HCT116 (cell line): ENCODE data around the gene L1CAM.

Experiments used
- CBX3 ChIP-seq: IDR thresholded peaks from 2 replicates; pipeline ENCODE4 v1.6.1; 2012; ENCODE audit warnings: low read depth
- EZH2 ChIP-seq: fragments of 200-600 bp; sonication (generic); IDR thresholded peaks from 2 replicates; pipeline ENCODE4 v1.6.1; 2017; ENCODE audit warnings: antibody characterized with exemption, mixed run types
- JUND ChIP-seq: IDR thresholded peaks from 2 replicates; pipeline ENCODE4 v1.6.1; 2012
- POLR2A ChIP-seq: IDR thresholded peaks from 2 replicates; pipeline ENCODE4 v1.7.0; 2011; ENCODE audit warnings: borderline replicate concordance; ENCODE audit not compliant: insufficient read depth, insufficient read length; ENCODE audit errors: extremely low read depth
- POLR2AphosphoS5 ChIP-seq: IDR thresholded peaks from 2 replicates; pipeline ENCODE4 v1.6.1; 2011; ENCODE audit warnings: mild to moderate bottlenecking, low read depth, low read length, moderate library complexity
- SIN3A ChIP-seq: IDR thresholded peaks from 2 replicates; pipeline ENCODE4 v1.6.1; 2012; ENCODE audit warnings: low read depth
- SP1 ChIP-seq: IDR thresholded peaks from 2 replicates; pipeline ENCODE4 v1.6.1; 2012; ENCODE audit warnings: low read depth
- TCF7L2 ChIP-seq: IDR thresholded peaks from 2 replicates; pipeline ENCODE4 v1.7.0; 2011; ENCODE audit warnings: borderline replicate concordance, inconsistent platforms; ENCODE audit not compliant: insufficient read depth, insufficient read length; ENCODE audit errors: extremely low read depth
- YY1 ChIP-seq: IDR thresholded peaks from 2 replicates; pipeline ENCODE4 v1.6.1; 2011; ENCODE audit warnings: low read length, low read depth, moderate library complexity, mild to moderate bottlenecking; ENCODE audit not compliant: insufficient replicate concordance; ENCODE audit errors: extremely low read depth
- ZFX ChIP-seq: fragments of 450-650 bp; IDR thresholded peaks from 2 replicates; pipeline ENCODE4 v1.6.1; 2017
- TF ChIP-seq, protein P1 (sequence below), 3 experiments: fragments of 200-600 bp in 1 of 3; sonication (generic) in 1 of 3; IDR thresholded peaks in 2 of 3; conservative IDR thresholded peaks in 1 of 3; 2 replicates each; pipeline ENCODE4 v1.5.1; 2012 to 2017; ENCODE audit warnings: low read depth in 2 of 3, low read length in 2 of 3, antibody characterized with exemption in 1 of 3, borderline replicate concordance in 1 of 3, control low read depth in 1 of 3, mild to moderate bottlenecking in 1 of 3, mixed read lengths in 1 of 3, mixed run types in 1 of 3, moderate library complexity in 1 of 3; ENCODE audit not compliant: insufficient read depth in 1 of 3
- TF ChIP-seq, protein P2 (sequence below): IDR thresholded peaks from 2 replicates; pipeline ENCODE4 v1.6.1; 2012; ENCODE audit warnings: low read depth
- TF ChIP-seq, protein P3 (sequence below): IDR thresholded peaks from 2 replicates; pipeline ENCODE4 v1.6.1; 2011; ENCODE audit warnings: mild to moderate bottlenecking, low read length, moderate library complexity; ENCODE audit not compliant: insufficient replicate concordance; ENCODE audit errors: extremely low read depth
- TF ChIP-seq, protein P4 (sequence below): IDR thresholded peaks from 2 replicates; pipeline ENCODE4 v1.6.1; 2012

DNA sequence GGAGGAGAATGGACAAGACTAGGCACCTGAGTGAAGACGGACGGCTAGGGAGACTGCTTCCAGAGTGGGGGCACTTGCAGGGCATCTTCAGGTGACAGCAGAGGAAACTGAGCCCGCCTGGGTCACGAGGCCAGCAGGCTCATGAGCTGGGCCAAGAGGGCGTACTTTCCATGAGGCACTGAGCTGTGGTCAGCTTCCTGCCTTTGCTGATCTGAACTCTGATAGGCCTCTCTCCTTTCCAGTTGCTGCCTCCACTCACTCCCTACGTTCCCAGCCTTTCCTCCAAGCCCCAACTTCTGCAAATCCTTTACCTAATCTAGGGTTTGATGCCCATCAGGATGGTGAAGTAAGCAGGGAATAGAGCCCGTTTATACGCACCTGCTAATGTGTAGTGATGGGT, 1.4 kb upstream of the L1CAM start:
- TF ChIP-seq, protein P1, sequence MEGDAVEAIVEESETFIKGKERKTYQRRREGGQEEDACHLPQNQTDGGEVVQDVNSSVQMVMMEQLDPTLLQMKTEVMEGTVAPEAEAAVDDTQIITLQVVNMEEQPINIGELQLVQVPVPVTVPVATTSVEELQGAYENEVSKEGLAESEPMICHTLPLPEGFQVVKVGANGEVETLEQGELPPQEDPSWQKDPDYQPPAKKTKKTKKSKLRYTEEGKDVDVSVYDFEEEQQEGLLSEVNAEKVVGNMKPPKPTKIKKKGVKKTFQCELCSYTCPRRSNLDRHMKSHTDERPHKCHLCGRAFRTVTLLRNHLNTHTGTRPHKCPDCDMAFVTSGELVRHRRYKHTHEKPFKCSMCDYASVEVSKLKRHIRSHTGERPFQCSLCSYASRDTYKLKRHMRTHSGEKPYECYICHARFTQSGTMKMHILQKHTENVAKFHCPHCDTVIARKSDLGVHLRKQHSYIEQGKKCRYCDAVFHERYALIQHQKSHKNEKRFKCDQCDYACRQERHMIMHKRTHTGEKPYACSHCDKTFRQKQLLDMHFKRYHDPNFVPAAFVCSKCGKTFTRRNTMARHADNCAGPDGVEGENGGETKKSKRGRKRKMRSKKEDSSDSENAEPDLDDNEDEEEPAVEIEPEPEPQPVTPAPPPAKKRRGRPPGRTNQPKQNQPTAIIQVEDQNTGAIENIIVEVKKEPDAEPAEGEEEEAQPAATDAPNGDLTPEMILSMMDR (IDR thresholded peaks at IDR 0.05 in 2 of 3, conservative IDR thresholded peaks at IDR 0.05 in 1 of 3; ENCODE audit: borderline replicate concordance in 1 of 3, insufficient read depth in 1 of 3, low read depth in 2 of 3, low read length in 2 of 3): no peak
- no peak for TF ChIP-seq EZH2
- TF ChIP-seq JUND: no peak
- no peak for TF ChIP-seq POLR2A
- TF ChIP-seq YY1: no peak
- TF ChIP-seq, protein P2, sequence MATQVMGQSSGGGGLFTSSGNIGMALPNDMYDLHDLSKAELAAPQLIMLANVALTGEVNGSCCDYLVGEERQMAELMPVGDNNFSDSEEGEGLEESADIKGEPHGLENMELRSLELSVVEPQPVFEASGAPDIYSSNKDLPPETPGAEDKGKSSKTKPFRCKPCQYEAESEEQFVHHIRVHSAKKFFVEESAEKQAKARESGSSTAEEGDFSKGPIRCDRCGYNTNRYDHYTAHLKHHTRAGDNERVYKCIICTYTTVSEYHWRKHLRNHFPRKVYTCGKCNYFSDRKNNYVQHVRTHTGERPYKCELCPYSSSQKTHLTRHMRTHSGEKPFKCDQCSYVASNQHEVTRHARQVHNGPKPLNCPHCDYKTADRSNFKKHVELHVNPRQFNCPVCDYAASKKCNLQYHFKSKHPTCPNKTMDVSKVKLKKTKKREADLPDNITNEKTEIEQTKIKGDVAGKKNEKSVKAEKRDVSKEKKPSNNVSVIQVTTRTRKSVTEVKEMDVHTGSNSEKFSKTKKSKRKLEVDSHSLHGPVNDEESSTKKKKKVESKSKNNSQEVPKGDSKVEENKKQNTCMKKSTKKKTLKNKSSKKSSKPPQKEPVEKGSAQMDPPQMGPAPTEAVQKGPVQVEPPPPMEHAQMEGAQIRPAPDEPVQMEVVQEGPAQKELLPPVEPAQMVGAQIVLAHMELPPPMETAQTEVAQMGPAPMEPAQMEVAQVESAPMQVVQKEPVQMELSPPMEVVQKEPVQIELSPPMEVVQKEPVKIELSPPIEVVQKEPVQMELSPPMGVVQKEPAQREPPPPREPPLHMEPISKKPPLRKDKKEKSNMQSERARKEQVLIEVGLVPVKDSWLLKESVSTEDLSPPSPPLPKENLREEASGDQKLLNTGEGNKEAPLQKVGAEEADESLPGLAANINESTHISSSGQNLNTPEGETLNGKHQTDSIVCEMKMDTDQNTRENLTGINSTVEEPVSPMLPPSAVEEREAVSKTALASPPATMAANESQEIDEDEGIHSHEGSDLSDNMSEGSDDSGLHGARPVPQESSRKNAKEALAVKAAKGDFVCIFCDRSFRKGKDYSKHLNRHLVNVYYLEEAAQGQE: no peak
- TF ChIP-seq, protein P3, sequence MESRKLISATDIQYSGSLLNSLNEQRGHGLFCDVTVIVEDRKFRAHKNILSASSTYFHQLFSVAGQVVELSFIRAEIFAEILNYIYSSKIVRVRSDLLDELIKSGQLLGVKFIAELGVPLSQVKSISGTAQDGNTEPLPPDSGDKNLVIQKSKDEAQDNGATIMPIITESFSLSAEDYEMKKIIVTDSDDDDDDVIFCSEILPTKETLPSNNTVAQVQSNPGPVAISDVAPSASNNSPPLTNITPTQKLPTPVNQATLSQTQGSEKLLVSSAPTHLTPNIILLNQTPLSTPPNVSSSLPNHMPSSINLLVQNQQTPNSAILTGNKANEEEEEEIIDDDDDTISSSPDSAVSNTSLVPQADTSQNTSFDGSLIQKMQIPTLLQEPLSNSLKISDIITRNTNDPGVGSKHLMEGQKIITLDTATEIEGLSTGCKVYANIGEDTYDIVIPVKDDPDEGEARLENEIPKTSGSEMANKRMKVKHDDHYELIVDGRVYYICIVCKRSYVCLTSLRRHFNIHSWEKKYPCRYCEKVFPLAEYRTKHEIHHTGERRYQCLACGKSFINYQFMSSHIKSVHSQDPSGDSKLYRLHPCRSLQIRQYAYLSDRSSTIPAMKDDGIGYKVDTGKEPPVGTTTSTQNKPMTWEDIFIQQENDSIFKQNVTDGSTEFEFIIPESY: no peak
- no peak for TF ChIP-seq CBX3
- TF ChIP-seq ZFX: no peak
- no peak for TF ChIP-seq POLR2AphosphoS5
- no peak for TF ChIP-seq SIN3A
- TF ChIP-seq, protein P4, sequence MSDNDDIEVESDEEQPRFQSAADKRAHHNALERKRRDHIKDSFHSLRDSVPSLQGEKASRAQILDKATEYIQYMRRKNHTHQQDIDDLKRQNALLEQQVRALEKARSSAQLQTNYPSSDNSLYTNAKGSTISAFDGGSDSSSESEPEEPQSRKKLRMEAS: no peak
- TF ChIP-seq SP1: no peak
- TF ChIP-seq TCF7L2: no peak
